Mesenchymal stem cell (in vitro differentiated cells and primary cell): ENCODE results near the gene NSG1.

Experiments
- DNase-seq: peaks from one replicate; pipeline ENCODE4 v3.0.0-alpha.2; 2013
- H2AFZ ChIP-seq: one replicate; pipeline ENCODE4 v1.6.1; 2013; ENCODE audit warnings: low read depth, mild to moderate bottlenecking, control low read depth, inconsistent platforms, low read length, moderate library complexity
- H2AK5ac ChIP-seq: 2 replicates; pipeline ENCODE4 v1.6.1; 2013; ENCODE audit warnings: low read length, moderate library complexity, mild to moderate bottlenecking, inconsistent platforms; ENCODE audit not compliant: severe bottlenecking
- H2BK120ac ChIP-seq: one replicate; pipeline ENCODE4 v1.6.1; 2013; ENCODE audit warnings: low read depth, mild to moderate bottlenecking, inconsistent platforms, low read length, moderate library complexity
- H2BK12ac ChIP-seq, 2 experiments: one replicate each; pipeline ENCODE4 v1.6.1; 2013; ENCODE audit warnings: inconsistent platforms in 2 of 2, low read length in 2 of 2, mild to moderate bottlenecking in 2 of 2, moderate library complexity in 2 of 2, control low read depth in 1 of 2
- H2BK15ac ChIP-seq: one replicate; pipeline ENCODE4 v1.6.1; 2013; ENCODE audit warnings: mild to moderate bottlenecking, low read depth, inconsistent platforms; ENCODE audit not compliant: poor library complexity, severe bottlenecking
- H2BK5ac ChIP-seq: 2 replicates; pipeline ENCODE4 v1.6.1; 2013; ENCODE audit warnings: low read depth, mild to moderate bottlenecking, low read length, control low read depth, inconsistent platforms; ENCODE audit not compliant: poor library complexity, severe bottlenecking
- H3K14ac ChIP-seq, 2 experiments: one replicate each; pipeline ENCODE4 v1.6.1; 2013; ENCODE audit warnings: inconsistent platforms in 2 of 2, low read length in 2 of 2, control low read depth in 1 of 2, mild to moderate bottlenecking in 1 of 2, moderate library complexity in 1 of 2
- H3K18ac ChIP-seq, 2 experiments: one replicate each; pipeline ENCODE4 v1.6.1; 2013; ENCODE audit warnings: inconsistent platforms in 2 of 2, low read length in 2 of 2, control low read depth in 1 of 2, low read depth in 1 of 2, mild to moderate bottlenecking in 1 of 2
- H3K23ac ChIP-seq, 2 experiments: one replicate each; pipeline ENCODE4 v1.6.1; 2013; ENCODE audit warnings: inconsistent platforms in 2 of 2, low read length in 2 of 2, mild to moderate bottlenecking in 2 of 2, moderate library complexity in 2 of 2, control low read depth in 1 of 2
- H3K27ac ChIP-seq: 2 replicates; pipeline ENCODE4 v1.5.1; 2013; ENCODE audit warnings: mild to moderate bottlenecking, moderate library complexity, low read length, control low read depth, inconsistent platforms; ENCODE audit not compliant: poor library complexity, severe bottlenecking
- H3K27me3 ChIP-seq, 2 experiments: 2 replicates each; pipeline versions ENCODE4 v1.6.1 to v1.7.0; 2013; ENCODE audit warnings: low read length in 2 of 2, mild to moderate bottlenecking in 2 of 2, moderate library complexity in 2 of 2, control low read depth in 1 of 2, inconsistent platforms in 1 of 2; ENCODE audit not compliant: control insufficient read depth in 1 of 2, insufficient read depth in 1 of 2
- H3K36me3 ChIP-seq, 2 experiments: 2 replicates each; pipeline versions ENCODE4 v1.6.1 to v1.7.0; 2013; ENCODE audit warnings: low read length in 2 of 2, control low read depth in 1 of 2, inconsistent platforms in 1 of 2, low read depth in 1 of 2, mild to moderate bottlenecking in 1 of 2; ENCODE audit not compliant: insufficient read depth in 2 of 2, control insufficient read depth in 1 of 2
- H3K4ac ChIP-seq, 2 experiments: one replicate each; pipeline ENCODE4 v1.6.1; 2013; ENCODE audit warnings: inconsistent platforms in 2 of 2, low read length in 2 of 2, mild to moderate bottlenecking in 2 of 2, moderate library complexity in 2 of 2, control low read depth in 1 of 2, low read depth in 1 of 2
- H3K4me1 ChIP-seq: 2 replicates; pipeline ENCODE4 v1.6.1; 2013; ENCODE audit warnings: low read depth, low read length, control low read depth; ENCODE audit not compliant: control insufficient read depth, insufficient read depth
- H3K4me2 ChIP-seq: 2 replicates; pipeline ENCODE4 v1.6.1; 2013; ENCODE audit warnings: low read length, mild to moderate bottlenecking, inconsistent platforms; ENCODE audit not compliant: poor library complexity, severe bottlenecking
- H3K4me3 ChIP-seq, 2 experiments: 2 replicates each; pipeline versions ENCODE4 v1.5.1 to v1.7.0; 2013; ENCODE audit warnings: low read length in 2 of 2, mild to moderate bottlenecking in 2 of 2, control low read depth in 1 of 2, low read depth in 1 of 2; ENCODE audit not compliant: insufficient read depth in 1 of 2
- H3K79me1 ChIP-seq: replicated peaks from 2 replicates; pipeline ENCODE4 v1.6.1; 2013; ENCODE audit warnings: mild to moderate bottlenecking, control low read depth, low read length, inconsistent platforms; ENCODE audit not compliant: poor library complexity, severe bottlenecking
- H3K9ac ChIP-seq: 2 replicates; pipeline ENCODE4 v1.7.0; 2013; ENCODE audit warnings: mild to moderate bottlenecking, low read length, moderate library complexity
- H3K9me3 ChIP-seq: 2 replicates; pipeline ENCODE4 v1.7.0; 2013; ENCODE audit warnings: mild to moderate bottlenecking, low read length; ENCODE audit not compliant: control insufficient read depth
- H4K8ac ChIP-seq: one replicate; pipeline ENCODE4 v1.6.1; 2013; ENCODE audit warnings: inconsistent platforms, mild to moderate bottlenecking, low read length, moderate library complexity
- H4K91ac ChIP-seq: one replicate; pipeline ENCODE4 v1.6.1; 2013; ENCODE audit warnings: mild to moderate bottlenecking, low read length, inconsistent platforms
- WGBS: methylation state at CpG from one replicate; pipeline ENCODE4 v1.1.7; 2013; ENCODE audit warnings: mixed read lengths; 5-methylcytosine and 5-hydroxymethylcytosine counted together

Gene NSG1

GRCh38 chr4:4379540-4380087 lies 7.3 kb upstream of the NSG1 start:
- Histone ChIP-seq H2BK15ac (no peak overlapping the region), H3K79me1 (no peaks in the 10 kb centered on the region), H4K91ac (no peak overlapping the region), H2AFZ (no peak overlapping the region), H4K8ac (no peak overlapping the region), H3K27me3 (peaks cover 62 to 80% of the 10 kb centered on the region in 2 experiments), H2AK5ac (no peak overlapping the region), H3K4me1 (no peaks in the 10 kb centered on the region), H3K36me3 (no peaks in the 10 kb centered on the region), H3K4me2 (no peak overlapping the region), H2BK5ac (no peak overlapping the region), H3K4me3 (no peak overlapping the region), H3K9me3 (peaks cover 4% of the 10 kb centered on the region), H3K18ac (no peak overlapping the region), H2BK120ac (no peak overlapping the region), H3K4ac (no peak overlapping the region), H3K23ac (no peak overlapping the region), H3K27ac (no peak overlapping the region), H3K9ac (no peak overlapping the region), H3K14ac (no peak overlapping the region), H2BK12ac (no peak overlapping the region)
- WGBS: 41% methylated on average over 6 of the region's 6 CpGs
- DNase-seq: no peak

DNA sequence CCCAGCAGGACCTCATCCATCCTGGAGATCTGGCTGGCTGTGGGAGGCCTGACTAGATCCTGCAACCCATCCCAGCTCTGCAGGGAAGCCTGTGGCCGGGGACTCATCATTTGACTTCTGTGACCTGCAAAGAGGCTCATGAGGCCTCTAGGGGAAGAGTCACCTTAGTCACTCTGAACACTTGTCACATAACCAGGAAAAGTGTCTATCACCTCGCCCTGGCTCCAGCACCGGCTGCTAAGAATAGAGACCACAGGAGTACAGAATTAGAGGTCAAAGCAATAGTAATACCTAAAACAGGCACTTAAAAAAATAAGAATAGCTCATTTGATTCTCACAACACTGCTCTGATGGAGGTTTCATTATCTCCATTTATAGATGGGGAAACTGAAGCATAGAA lies 3.8 kb upstream of the NSG1 start:
- no peak overlapping the region for H3K4me2 ChIP-seq
- H2BK120ac ChIP-seq: no peak overlapping the region
- H2AK5ac ChIP-seq: no peak overlapping the region
- no peaks in the 10 kb centered on the region for H3K36me3 ChIP-seq
- no peaks in the 10 kb centered on the region for H3K9me3 ChIP-seq
- no peak overlapping the region for H3K27ac ChIP-seq
- no peak overlapping the region for H2BK5ac ChIP-seq
- DNase-seq: no peak
- H3K79me1 ChIP-seq: no peaks in the 10 kb centered on the region
- no peak overlapping the region for H2BK15ac ChIP-seq
- peaks cover 24% of the 10 kb centered on the region for H3K4me1 ChIP-seq
- no peak overlapping the region for H3K4me3 ChIP-seq
- 64% methylated on average over 1 of the region's 3 CpGs for WGBS
- H3K14ac ChIP-seq: no peak overlapping the region
- H2BK12ac ChIP-seq: no peak overlapping the region
- no peak overlapping the region for H3K4ac ChIP-seq
- H4K8ac ChIP-seq: no peak overlapping the region
- H2AFZ ChIP-seq: no peak overlapping the region
- no peak overlapping the region for H3K18ac ChIP-seq
- H3K9ac ChIP-seq: no peak overlapping the region
- no peak overlapping the region for H3K23ac ChIP-seq
- H4K91ac ChIP-seq: no peak overlapping the region
- H3K27me3 ChIP-seq: peaks cover 74 to 80% of the 10 kb centered on the region in 2 experiments

DNA sequence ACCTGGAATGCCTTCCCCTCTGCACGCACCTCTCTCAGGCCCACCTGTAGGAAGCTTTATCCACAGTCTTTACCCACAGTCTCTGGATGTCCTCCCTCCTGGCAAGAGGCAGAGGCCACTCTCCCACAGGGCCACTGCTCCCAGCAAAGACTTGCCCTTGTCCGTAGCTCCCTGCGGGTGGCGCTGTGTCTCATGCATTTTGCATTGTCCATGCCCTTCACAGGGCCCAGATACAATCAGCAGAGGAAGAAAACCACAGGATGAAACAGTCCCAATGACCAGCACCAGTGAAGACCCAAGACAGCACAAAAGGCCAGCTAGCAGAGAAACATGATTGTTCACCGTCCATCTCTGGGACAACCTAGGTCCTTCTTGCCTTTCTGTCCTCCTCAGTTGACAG lies 2.1 kb upstream of the NSG1 start:
- no peaks in the 10 kb centered on the region for H3K9me3 ChIP-seq
- WGBS: 29% methylated on average over 5 of the region's 5 CpGs
- peak overlapping the region in 1 of 2 experiments; percentile 37 for H3K23ac ChIP-seq
- no peak overlapping the region for H4K8ac ChIP-seq
- H2BK12ac ChIP-seq: no peak overlapping the region
- H3K4ac ChIP-seq: no peak overlapping the region
- H3K4me2 ChIP-seq: no peak overlapping the region
- no peaks in the 10 kb centered on the region for H3K36me3 ChIP-seq
- no peak overlapping the region for H3K27ac ChIP-seq
- peaks cover 84 to 85% of the 10 kb centered on the region in 2 experiments for H3K27me3 ChIP-seq
- peak; percentile 68 for DNase-seq
- no peaks in the 10 kb centered on the region for H3K79me1 ChIP-seq
- peak overlapping the region in 1 of 2 experiments; percentile 53 for H3K18ac ChIP-seq
- H2BK5ac ChIP-seq: no peak overlapping the region
- H2BK15ac ChIP-seq: no peak overlapping the region
- no peak overlapping the region for H3K4me3 ChIP-seq
- no peak overlapping the region for H2AK5ac ChIP-seq
- H2AFZ ChIP-seq: no peak overlapping the region
- no peak overlapping the region for H2BK120ac ChIP-seq
- peak overlapping the region in 1 of 2 experiments; percentile 75 for H3K14ac ChIP-seq
- H3K4me1 ChIP-seq: peaks cover 24% of the 10 kb centered on the region
- no peak overlapping the region for H4K91ac ChIP-seq
- H3K9ac ChIP-seq: no peak overlapping the region

GRCh38 chr4:4385729-4386295 lies 1.1 kb upstream of the NSG1 start:
- peak overlapping the region; percentile 89 for H2BK15ac ChIP-seq
- peaks cover 84 to 92% of the 10 kb centered on the region in 2 experiments for H3K27me3 ChIP-seq
- peak overlapping the region; percentile 49 for H2BK120ac ChIP-seq
- no peak overlapping the region for H2AK5ac ChIP-seq
- H2AFZ ChIP-seq: no peak overlapping the region
- H3K4me3 ChIP-seq: no peak overlapping the region
- peak overlapping the region in 1 of 2 experiments; percentile 94 for H3K23ac ChIP-seq
- 3% methylated on average over 33 of the region's 38 CpGs for WGBS
- no peaks in the 10 kb centered on the region for H3K79me1 ChIP-seq
- H4K91ac ChIP-seq: no peak overlapping the region
- no peak overlapping the region for H2BK5ac ChIP-seq
- H3K9me3 ChIP-seq: no peaks in the 10 kb centered on the region
- no peak overlapping the region for H3K4ac ChIP-seq
- no peak overlapping the region for H2BK12ac ChIP-seq
- H3K36me3 ChIP-seq: no peaks in the 10 kb centered on the region
- no peak overlapping the region for H4K8ac ChIP-seq
- H3K9ac ChIP-seq: no peak overlapping the region
- no peak overlapping the region for H3K18ac ChIP-seq
- H3K4me1 ChIP-seq: peaks cover 24% of the 10 kb centered on the region
- H3K14ac ChIP-seq: no peak overlapping the region
- H3K27ac ChIP-seq: no peak overlapping the region
- peak overlapping the region; percentile 97 for H3K4me2 ChIP-seq
- DNase-seq: no peak
